Measurements from ENCODE around the gene DENND5A. TPM values are rescaled to one million over a fixed set of nuclear protein-coding genes. Genes with fewer than 3 reads are reported as not detected.
"Not testable (repeated sequence)": the region's sequence is repeated elsewhere in the genome, so short reads cannot be mapped to it uniquely, and the experiment has no call there.

The DENND5A gene
- total and polyA plus RNA-seq, 8 donors: 20.0 to 32.1 (median 26.0) TPM

DNA sequence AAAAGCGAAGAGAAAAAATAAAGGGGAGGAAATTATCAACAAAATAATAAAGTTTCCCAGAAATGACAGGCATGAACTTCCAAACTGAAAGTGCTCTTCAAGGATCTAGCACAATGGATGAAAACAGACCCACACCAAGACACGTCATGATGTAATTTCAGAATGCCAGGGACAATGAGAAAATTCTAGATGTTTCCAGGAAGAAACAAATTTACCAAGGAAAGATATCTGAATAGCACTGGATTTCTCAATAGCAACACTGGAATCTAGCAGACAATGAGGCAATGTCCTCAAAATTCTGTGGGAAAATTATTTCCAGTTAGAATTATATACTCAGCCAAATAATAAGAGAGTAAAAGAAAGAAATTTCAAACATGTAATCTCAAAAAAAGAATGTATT, 46.0 kb downstream of the DENND5A start:
- Histone ChIP-seq H3K4me1 (peaks cover 0 to 3% (median 0%) of the 10 kb centered on the region in 3 donors), H3K27me3 (no peaks in the 10 kb centered on the region), H3K36me3 (no peaks in the 10 kb centered on the region), H3K9me3 (no peaks in the 10 kb centered on the region), H3K4me3 (no peak overlapping the region), H3K27ac (no peak overlapping the region)
- no peak for DNase-seq
- 86 to 87% methylated on average over 2 of the region's 2 CpGs for WGBS, 2 donors
- TF ChIP-seq, protein P1, sequence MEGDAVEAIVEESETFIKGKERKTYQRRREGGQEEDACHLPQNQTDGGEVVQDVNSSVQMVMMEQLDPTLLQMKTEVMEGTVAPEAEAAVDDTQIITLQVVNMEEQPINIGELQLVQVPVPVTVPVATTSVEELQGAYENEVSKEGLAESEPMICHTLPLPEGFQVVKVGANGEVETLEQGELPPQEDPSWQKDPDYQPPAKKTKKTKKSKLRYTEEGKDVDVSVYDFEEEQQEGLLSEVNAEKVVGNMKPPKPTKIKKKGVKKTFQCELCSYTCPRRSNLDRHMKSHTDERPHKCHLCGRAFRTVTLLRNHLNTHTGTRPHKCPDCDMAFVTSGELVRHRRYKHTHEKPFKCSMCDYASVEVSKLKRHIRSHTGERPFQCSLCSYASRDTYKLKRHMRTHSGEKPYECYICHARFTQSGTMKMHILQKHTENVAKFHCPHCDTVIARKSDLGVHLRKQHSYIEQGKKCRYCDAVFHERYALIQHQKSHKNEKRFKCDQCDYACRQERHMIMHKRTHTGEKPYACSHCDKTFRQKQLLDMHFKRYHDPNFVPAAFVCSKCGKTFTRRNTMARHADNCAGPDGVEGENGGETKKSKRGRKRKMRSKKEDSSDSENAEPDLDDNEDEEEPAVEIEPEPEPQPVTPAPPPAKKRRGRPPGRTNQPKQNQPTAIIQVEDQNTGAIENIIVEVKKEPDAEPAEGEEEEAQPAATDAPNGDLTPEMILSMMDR (IDR thresholded peaks at IDR 0.05): no peak
- no peak for FAIRE-seq
- intact Hi-C loops (cut with DNase I): no loop called here
- peak in 1 of 4 donors; percentile 65 for ATAC-seq

DNA sequence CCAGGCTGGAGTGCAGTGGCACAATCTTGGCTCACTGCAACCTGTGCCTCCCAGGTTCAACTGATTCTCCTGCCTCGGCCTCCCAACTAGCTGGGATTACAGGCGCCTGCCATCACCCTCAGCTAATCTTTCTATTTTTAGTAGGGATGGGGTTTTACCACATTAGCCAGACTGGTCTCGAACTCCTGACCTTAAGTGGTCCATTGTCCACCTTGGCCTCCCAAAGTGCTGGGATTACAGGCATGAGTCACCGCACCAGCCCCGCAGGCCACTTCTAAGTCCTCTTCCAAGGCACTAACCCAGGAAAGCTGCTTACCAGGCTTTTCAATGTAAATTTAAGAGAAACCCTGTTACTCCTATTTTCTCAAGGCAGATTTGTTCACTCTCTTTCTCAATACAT, 50.4 kb downstream of the DENND5A start:
- ATAC-seq: no peak
- DNase-seq: no peak
- no peaks in the 10 kb centered on the region for H3K36me3 ChIP-seq
- no peaks in the 10 kb centered on the region for H3K27me3 ChIP-seq
- H3K9me3 ChIP-seq: no peaks in the 10 kb centered on the region
- WGBS, 2 donors: 95 to 96% methylated on average over 5 of the region's 5 CpGs
- no peak for FAIRE-seq
- no peak overlapping the region for H3K27ac ChIP-seq
- intact Hi-C loops (cut with DNase I): no loop called here
- H3K4me3 ChIP-seq: no peak overlapping the region
- TF ChIP-seq, protein P1 (IDR thresholded peaks at IDR 0.05): no peak
- H3K4me1 ChIP-seq: peaks cover 0 to 9% (median 0%) of the 10 kb centered on the region in 3 donors

DNA sequence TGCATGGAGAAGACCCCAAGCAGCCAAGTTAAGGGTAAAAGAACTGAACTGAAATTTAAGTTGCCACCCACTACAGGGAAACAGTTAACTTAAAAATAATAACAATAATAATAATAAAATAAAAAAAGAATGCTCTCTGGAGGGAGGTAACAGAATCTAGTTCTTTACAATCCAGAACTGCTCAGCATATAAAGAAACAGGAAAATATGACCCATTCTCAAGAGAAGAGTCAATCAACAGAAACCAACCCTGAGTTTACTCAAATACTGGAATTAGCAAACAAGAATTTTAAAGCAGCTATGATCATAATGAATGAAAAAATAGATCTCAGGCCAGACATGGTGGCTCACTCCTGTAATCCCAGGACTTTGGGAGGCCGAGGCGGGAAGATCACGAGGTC, 53.8 kb downstream of the DENND5A start:
- ATAC-seq (no peak), DNase-seq (no peak), FAIRE-seq (no peak)
- Histone ChIP-seq H3K27ac (no peak overlapping the region), H3K36me3 (no peaks in the 10 kb centered on the region), H3K27me3 (no peaks in the 10 kb centered on the region), H3K4me3 (no peak overlapping the region), H3K4me1 (peaks cover 0 to 9% (median 0%) of the 10 kb centered on the region in 3 donors), H3K9me3 (no peaks in the 10 kb centered on the region)
- TF ChIP-seq, protein P1 (IDR thresholded peaks at IDR 0.05): no peak
- WGBS, 2 donors: 96 to 97% methylated on average over 3 of the region's 3 CpGs
- intact Hi-C loops (cut with DNase I): no loop called here

DNA sequence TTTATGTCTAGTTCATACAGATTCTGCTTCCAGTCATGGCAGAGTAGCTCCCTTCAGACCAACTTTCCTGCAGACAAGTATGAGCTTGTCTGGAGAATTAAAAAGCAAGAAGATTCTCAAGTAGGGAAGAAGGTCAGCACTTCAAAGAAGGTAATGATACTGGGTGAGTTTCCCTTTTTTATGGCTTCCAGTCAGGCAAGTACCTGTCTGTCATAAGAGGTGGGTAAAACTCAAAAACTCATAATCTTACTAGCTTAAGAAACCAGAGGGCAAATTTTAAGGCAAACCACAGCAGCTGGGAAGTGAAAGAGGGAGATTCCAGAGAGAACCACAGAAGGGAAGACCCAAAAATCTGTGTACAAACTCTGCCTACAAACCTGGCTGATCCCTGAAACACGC, 54.2 kb downstream of the DENND5A start:
- TF ChIP-seq, protein P1 (IDR thresholded peaks at IDR 0.05): no peak
- Histone ChIP-seq H3K36me3 (no peaks in the 10 kb centered on the region), H3K4me1 (peaks cover 0 to 9% (median 0%) of the 10 kb centered on the region in 3 donors), H3K9me3 (no peaks in the 10 kb centered on the region), H3K27ac (no peak overlapping the region), H3K4me3 (no peak overlapping the region), H3K27me3 (no peaks in the 10 kb centered on the region)
- no peak for ATAC-seq
- 98 to 100% methylated on average over 1 of the region's 1 CpG for WGBS, 2 donors
- no peak for FAIRE-seq
- intact Hi-C loops (cut with DNase I): no loop called here
- DNase-seq: no peak

DNA sequence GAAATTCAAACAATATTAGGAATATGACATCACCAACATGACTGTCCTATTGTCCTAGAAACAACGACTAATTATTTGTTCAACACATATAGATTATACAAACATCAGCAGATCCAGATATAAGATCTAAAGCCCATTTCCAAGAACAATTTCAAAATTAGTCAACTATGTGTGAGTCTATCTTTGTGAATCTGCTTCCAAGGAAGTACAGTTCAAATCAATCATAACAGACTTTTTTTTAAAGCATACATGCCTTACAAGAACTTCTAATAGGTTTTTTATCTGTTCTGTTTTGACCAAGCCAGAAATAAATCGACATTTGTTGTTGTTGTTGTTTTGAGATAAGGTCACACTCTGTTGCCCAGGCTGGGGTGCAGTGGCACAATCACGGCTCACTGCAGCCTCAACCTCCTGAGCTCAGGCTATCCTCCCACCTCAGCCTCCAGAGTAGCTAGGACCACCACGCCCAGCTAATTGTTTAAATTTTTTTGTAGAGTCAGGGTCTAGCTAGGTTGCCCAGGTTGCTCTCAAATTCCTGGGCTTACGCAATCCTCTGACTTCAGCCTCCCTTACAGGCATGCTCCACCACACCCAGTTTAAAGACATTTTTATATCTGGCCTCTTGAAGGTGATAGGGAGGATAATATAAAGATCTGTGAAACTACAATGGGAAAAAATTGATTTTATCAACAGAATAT, 54.8 kb downstream of the DENND5A start:
- FAIRE-seq: no peak
- H3K9me3 ChIP-seq: no peaks in the 10 kb centered on the region

DNA sequence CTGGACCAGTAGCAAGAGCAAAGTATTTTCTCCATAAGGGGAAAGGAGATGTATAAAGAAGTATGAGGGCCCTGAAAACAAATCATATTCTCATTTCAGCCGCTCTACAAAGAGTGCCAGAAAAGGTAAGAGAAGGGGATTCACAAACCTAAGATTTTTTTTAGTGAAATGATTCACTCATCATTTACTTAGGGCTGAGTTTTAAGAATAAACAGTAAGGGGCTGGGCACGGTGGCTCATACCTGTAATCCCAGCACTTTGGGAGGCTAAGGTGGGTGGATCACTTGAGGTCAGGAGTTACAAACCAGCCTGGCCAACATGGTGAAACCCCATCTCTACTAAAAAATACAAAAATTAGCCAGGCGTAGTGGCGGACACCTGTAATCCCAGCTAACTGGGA, 55.5 kb downstream of the DENND5A start:
- ATAC-seq; H3K27me3 ChIP-seq; DNase-seq; intact Hi-C loops (cut with DNase I); H3K4me1 ChIP-seq; H3K4me3 ChIP-seq; H3K9me3 ChIP-seq; FAIRE-seq; H3K27ac ChIP-seq; H3K36me3 ChIP-seq: not testable (repeated sequence)
- 96 to 98% methylated on average over 4 of the region's 4 CpGs for WGBS, 2 donors

More for the DNA sequence above, 54.8 kb downstream of the DENND5A start:
- TF ChIP-seq, protein P1 (IDR thresholded peaks at IDR 0.05): no peak
- DNase-seq (no peak), ATAC-seq (no peak)
- WGBS, 2 donors: 72 to 76% methylated on average over 5 of the region's 5 CpGs
- H3K36me3 ChIP-seq: no peaks in the 10 kb centered on the region
- H3K27ac ChIP-seq: no peak overlapping the region
- no peak overlapping the region for H3K4me3 ChIP-seq
- intact Hi-C loops (cut with DNase I): no loop called here
- H3K27me3 ChIP-seq: no peaks in the 10 kb centered on the region
- H3K4me1 ChIP-seq: peaks cover 0 to 9% (median 0%) of the 10 kb centered on the region in 3 donors
